ENCODE results near the gene FNIP2.

FNIP2 gene

GRCh38 chr4:158763462-158763861, 5.4 kb upstream of the FNIP2 start:
- DNase-seq (ENCODE audit: low spot score) = no peak

- no peak for DNase-seq (ENCODE audit: low spot score)
Measured at GRCh38 chr4:158766434-158767044, 2.3 kb upstream of the FNIP2 start.

- DNase-seq (ENCODE audit: low spot score) = no peak
Measured at GRCh38 chr4:158767451-158767850, 1.4 kb upstream of the FNIP2 start.

GRCh38 chr4:158769175-158769921, 522 bp downstream of the FNIP2 start:
- DNase-seq (ENCODE audit: low spot score) = peak; percentile 46

- DNase-seq (ENCODE audit: low spot score) = no peak
Measured at GRCh38 chr4:158770671-158771070, 1.8 kb downstream of the FNIP2 start.

- DNase-seq (ENCODE audit: low spot score) = no peak
Measured at GRCh38 chr4:158771776-158772175, 3.0 kb downstream of the FNIP2 start.

GRCh38 chr4:158775091-158775651, 6.3 kb downstream of the FNIP2 start:
- no peak for DNase-seq (ENCODE audit: low spot score)

GRCh38 chr4:158776106-158776505, 7.3 kb downstream of the FNIP2 start:
- no peak for DNase-seq (ENCODE audit: low spot score)

GRCh38 chr4:158777423-158778155, 8.8 kb downstream of the FNIP2 start:
- no peak for DNase-seq (ENCODE audit: low spot score)

GRCh38 chr4:158778156-158778711, 9.4 kb downstream of the FNIP2 start:
- DNase-seq (ENCODE audit: low spot score) = peak; percentile 9

- DNase-seq (ENCODE audit: low spot score) = no peak
Measured at GRCh38 chr4:158778712-158779111, 9.9 kb downstream of the FNIP2 start.

GRCh38 chr4:158781963-158782362, 13.1 kb downstream of the FNIP2 start:
- no peak for DNase-seq (ENCODE audit: low spot score)

- no peak for DNase-seq (ENCODE audit: low spot score)
Measured at GRCh38 chr4:158782551-158783360, 13.9 kb downstream of the FNIP2 start.

- DNase-seq (ENCODE audit: low spot score) = no peak
Measured at GRCh38 chr4:158783785-158784184, 15.0 kb downstream of the FNIP2 start.

GRCh38 chr4:158785718-158786117, 16.9 kb downstream of the FNIP2 start:
- DNase-seq (ENCODE audit: low spot score) = no peak

GRCh38 chr4:158786121-158786601, 17.3 kb downstream of the FNIP2 start:
- no peak for DNase-seq (ENCODE audit: low spot score)

GRCh38 chr4:158786955-158787354, 18.1 kb downstream of the FNIP2 start:
- DNase-seq (ENCODE audit: low spot score) = no peak

- no peak for DNase-seq (ENCODE audit: low spot score)
Measured at GRCh38 chr4:158787709-158788475, 19.1 kb downstream of the FNIP2 start.

GRCh38 chr4:158788516-158788915, 19.7 kb downstream of the FNIP2 start:
- DNase-seq (ENCODE audit: low spot score) = no peak

GRCh38 chr4:158789853-158790252, 21.0 kb downstream of the FNIP2 start:
- no peak for DNase-seq (ENCODE audit: low spot score)

GRCh38 chr4:158793021-158793420, 24.2 kb downstream of the FNIP2 start:
- no peak for DNase-seq (ENCODE audit: low spot score)

All from CD4-positive, alpha-beta T cell treated with Interleukin-6 at 100 ng/mL for 8 hours (primary cell).